ENCODE measurements around the gene GRK7. TPM values are rescaled to one million over a fixed set of nuclear protein-coding genes. Genes with fewer than 3 reads are reported as not detected.

The GRK7 gene
- total and polyA plus RNA-seq, 2 of the 4 experiments (the other 2 are of a cell fraction), result not detected

- Histone ChIP-seq H2AK5ac (ENCODE audit: low read depth, low read length) (no peak overlapping the region), H4K8ac (ENCODE audit: low read depth in 2 of 2, low read length in 2 of 2) (no peak overlapping the region), H3K4me3 (ENCODE audit: insufficient read depth, low read depth, low read length) (no peak overlapping the region), H3K36me3 (ENCODE audit: control insufficient read depth, insufficient read depth, low read length) (no peaks in the 10 kb centered on the region), H3K4me2 (ENCODE audit: low read depth, low read length) (no peak overlapping the region), H3K23ac (ENCODE audit: low read depth, low read length) (no peak overlapping the region), H3K9me1 (ENCODE audit: insufficient read depth, low read length) (no peaks in the 10 kb centered on the region), H3K9me3 (ENCODE audit: control insufficient read depth, insufficient read depth, low read length) (peaks cover 3% of the 10 kb centered on the region), H3K9ac (ENCODE audit: low read depth, low read length) (no peak overlapping the region), H2AFZ (replicated peaks; ENCODE audit: low read length, poor library complexity) (no peak overlapping the region), H3K27ac (ENCODE audit: insufficient read depth, low read length) (no peak overlapping the region), H3K79me1 (ENCODE audit: low read depth in 1 of 2, low read length in 2 of 2) (no peaks in the 10 kb centered on the region), H3K4me1 (ENCODE audit: control insufficient read depth, insufficient read depth, low read length) (peaks cover 2% of the 10 kb centered on the region; the same call in 1 of the 2 replicates), H4K91ac (ENCODE audit: insufficient read depth, low read depth, low read length) (no peak overlapping the region), H3K27me3 (ENCODE audit: control insufficient read depth, insufficient read depth, low read length) (peaks cover 25% of the 10 kb centered on the region), H2BK20ac (ENCODE audit: low read depth, low read length) (no peak overlapping the region), H2BK5ac (ENCODE audit: low read depth, low read length, poor library complexity, severe bottlenecking) (no peak overlapping the region), H3K4ac (ENCODE audit: low read depth, low read length) (no peak overlapping the region), H3K56ac (ENCODE audit: extremely low read depth, insufficient read depth, low read length) (no peak overlapping the region), H2BK120ac (ENCODE audit: low read depth, low read length) (no peak overlapping the region), H4K20me1 (ENCODE audit: insufficient read depth, low read length) (no peaks in the 10 kb centered on the region), H2BK15ac (ENCODE audit: low read depth, low read length) (no peak overlapping the region), H3K14ac (replicated peaks; ENCODE audit: low read depth, low read length) (no peak overlapping the region), H3K18ac (ENCODE audit: low read depth, low read length) (no peak overlapping the region), H2AK9ac (replicated peaks; ENCODE audit: low read depth, low read length, poor library complexity) (no peak overlapping the region), H4K5ac (ENCODE audit: low read depth, low read length) (no peak overlapping the region)
- intact Hi-C loops (cut with micrococcal nuclease), result no loop called here
- no peak for DNase-seq
- dilution Hi-C loops (cut with HindIII; ENCODE audit: low sequenced_read_pairs, unreplicated experiment), result no loop called here
- no peak for ATAC-seq (ENCODE audit: low read depth)
- BruUV-seq (replicated peaks), result no TSS peak
- WGBS, 2 experiments (ENCODE audit: extremely low coverage in 2 of 2, insufficient read length in 1 of 2), result 40% methylated on average over 1 of the region's 5 CpGs; no CpG with 5 or more reads in 1 of the 2 experiments
- in situ Hi-C loops (cut with MboI; ENCODE audit: low sequenced_read_pairs), result no loop called here
- TF ChIP-seq NFE2L2 (IDR thresholded peaks at IDR 0.05; ENCODE audit: low read depth, low read length), result no peak
- no peak for TF ChIP-seq RFX5 (IDR thresholded peaks at IDR 0.05; ENCODE audit: low read depth, low read length)
- TF ChIP-seq ELK1 (IDR thresholded peaks at IDR 0.05; ENCODE audit: borderline replicate concordance, low read depth, low read length), result no peak
- TF ChIP-seq USF2 (IDR thresholded peaks at IDR 0.05; ENCODE audit: low read depth, low read length), result no peak
- TF ChIP-seq MAZ (IDR thresholded peaks at IDR 0.05; ENCODE audit: borderline replicate concordance, low read depth, low read length), result no peak
- no peak for TF ChIP-seq CTCF (conservative IDR thresholded peaks at IDR 0.05; ENCODE audit: low read depth, low read length)
- TF ChIP-seq POLR2A (IDR thresholded peaks at IDR 0.05; ENCODE audit: low read depth, low read length), result no peak
- no peak for TF ChIP-seq MAFK (IDR thresholded peaks at IDR 0.05; ENCODE audit: low read depth, low read length)
- TF ChIP-seq SMC3 (IDR thresholded peaks at IDR 0.05; ENCODE audit: low read depth, low read length), result no peak
- no peak for TF ChIP-seq FOS (IDR thresholded peaks at IDR 0.05; ENCODE audit: low read depth, low read length)
- no peak for TF ChIP-seq CEBPB (IDR thresholded peaks at IDR 0.05; ENCODE audit: low read depth, low read length)
- no peak for TF ChIP-seq BHLHE40 (IDR thresholded peaks at IDR 0.05; ENCODE audit: low read depth, low read length)
- no peak for TF ChIP-seq CHD1 (IDR thresholded peaks at IDR 0.05; ENCODE audit: low read depth, low read length)
- no peak for TF ChIP-seq RAD21 (IDR thresholded peaks at IDR 0.05; ENCODE audit: low read length)
- no peak for TF ChIP-seq MXI1 (IDR thresholded peaks at IDR 0.05; ENCODE audit: borderline replicate concordance, low read depth, low read length)
- no peak for TF ChIP-seq RCOR1 (IDR thresholded peaks at IDR 0.05; ENCODE audit: insufficient replicate concordance, low read length)
- CTCF ChIA-PET, result no interaction called here
- POLR2A ChIA-PET (ENCODE audit: unreplicated experiment), result no interaction called here
Measured at GRCh38 chr3:141812084-141812483, 48.9 kb downstream of the GRK7 start.

Data from IMR-90 (cell line).